Uterus (tissue), 4 donors: ENCODE data around the gene FIZ1. TPM values are rescaled to one million over a fixed set of nuclear protein-coding genes. Genes with fewer than 3 reads are reported as not detected.

Experiments
- DNase-seq, 2 donors: peaks; one replicate each; pipeline ENCODE4 v3.0.0-alpha.2; 2019 to 2020
- H3K27ac ChIP-seq, 2 donors: fragments of 200-600 bp; sonication (generic); 1 replicate in 1 of 2; 2 replicates in 1 of 2; pipeline ENCODE4 v1.5.1; 2016 to 2018
- H3K27me3 ChIP-seq, 2 donors: fragments of 200-600 bp; sonication (generic); one replicate each; pipeline ENCODE4 v1.5.1; 2018 to 2019; ENCODE audit warnings: control low read depth in 1 of 2
- H3K36me3 ChIP-seq, 2 donors: fragments of 200-600 bp; sonication (generic); one replicate each; pipeline ENCODE4 v1.5.1; 2019; ENCODE audit warnings: control low read depth in 1 of 2
- H3K4me1 ChIP-seq, 2 donors: fragments of 200-600 bp; sonication (generic); one replicate each; pipeline ENCODE4 v1.5.1; 2018 to 2019; ENCODE audit warnings: control low read depth in 1 of 2
- H3K4me3 ChIP-seq, 2 donors: fragments of 200-600 bp; sonication (generic); 1 replicate in 1 of 2; 2 replicates in 1 of 2; pipeline ENCODE4 v1.5.1; 2018 to 2019; ENCODE audit warnings: mild to moderate bottlenecking in 1 of 2
- H3K9me3 ChIP-seq, 2 donors: fragments of 200-600 bp; sonication (generic); one replicate each; pipeline ENCODE4 v1.5.1; 2019; ENCODE audit warnings: control low read depth in 1 of 2
- CTCF ChIP-seq, 4 experiments: fragments of 200-600 bp in 2 of 4; fragments of 450-650 bp in 2 of 4; sonication (generic) in 2 of 4; IDR thresholded peaks; one replicate each; pipeline ENCODE4 v1.5.1; 2016 to 2019; ENCODE audit warnings: antibody characterized with exemption in 4 of 4, mild to moderate bottlenecking in 2 of 4, moderate library complexity in 1 of 4
- POLR2A ChIP-seq, 2 donors: fragments of 450-650 bp; IDR thresholded peaks; one replicate each; pipeline ENCODE4 v1.6.1; 2016; ENCODE audit warnings: antibody characterized with exemption in 2 of 2, mild to moderate bottlenecking in 1 of 2, moderate library complexity in 1 of 2
- intact Hi-C: fragments of 100-400 bp; cut with DNase I; formaldehyde crosslinking; loops from one replicate; pipeline ENCODE4 v1.15.1; 2023; ENCODE audit warnings: low total_unique reads
- total RNA-seq, 4 donors: library from RNA; depleted of rRNA in 3 of 4; stranded (reverse); fragments of >200 nt in 3 of 4; gene quantifications; one replicate each; pipeline versions ENCODE4 v1.1.0 to v1.2.4, GENCODE V29; 2014 to 2023
- donor health status: DM: yes; HTN: yes; CAD: no.

FIZ1 gene
- total RNA-seq, 4 donors from 2014 or later: 0.26 to 19.3 (median 2.4) TPM

GRCh38 chr19:55616395-55616875, 17.1 kb upstream of the FIZ1 start:
- no peaks in the 10 kb centered on the region for H3K36me3 ChIP-seq

GRCh38 chr19:55615543-55616394, 16.5 kb upstream of the FIZ1 start:
- no peak for DNase-seq
- Histone ChIP-seq H3K27ac (no peak overlapping the region), H3K4me3 (no peak overlapping the region), H3K9me3 (no peaks in the 10 kb centered on the region), H3K27me3 (no peaks in the 10 kb centered on the region), H3K4me1 (no peaks in the 10 kb centered on the region), H3K36me3 (no peaks in the 10 kb centered on the region)
- TF ChIP-seq POLR2A (IDR thresholded peaks at IDR 0.05): no peak
- TF ChIP-seq CTCF (IDR thresholded peaks at IDR 0.05): no peak
- intact Hi-C loops: no loop called here

More at GRCh38 chr19:55616395-55616875, 17.1 kb upstream of the FIZ1 start:
- no peak for DNase-seq
- Histone ChIP-seq H3K4me3 (no peak overlapping the region), H3K4me1 (no peaks in the 10 kb centered on the region), H3K27me3 (no peaks in the 10 kb centered on the region), H3K27ac (no peak overlapping the region), H3K9me3 (no peaks in the 10 kb centered on the region)
- intact Hi-C loops: no loop called here
- TF ChIP-seq POLR2A (IDR thresholded peaks at IDR 0.05) (no peak), CTCF (IDR thresholded peaks at IDR 0.05) (no peak)

GRCh38 chr19:55614711-55615542, 15.6 kb upstream of the FIZ1 start:
- Histone ChIP-seq H3K4me3 (no peak overlapping the region), H3K27ac (no peak overlapping the region), H3K27me3 (no peaks in the 10 kb centered on the region), H3K4me1 (no peaks in the 10 kb centered on the region), H3K36me3 (no peaks in the 10 kb centered on the region), H3K9me3 (no peaks in the 10 kb centered on the region)
- no peak for DNase-seq
- intact Hi-C loops: no loop called here
- no peak for TF ChIP-seq POLR2A (IDR thresholded peaks at IDR 0.05)
- TF ChIP-seq CTCF (IDR thresholded peaks at IDR 0.05): no peak

- H3K36me3 ChIP-seq: no peaks in the 10 kb centered on the region
- TF ChIP-seq POLR2A (IDR thresholded peaks at IDR 0.05) (no peak), CTCF (IDR thresholded peaks at IDR 0.05) (no peak)
- no peaks in the 10 kb centered on the region for H3K9me3 ChIP-seq
- H3K4me1 ChIP-seq: no peaks in the 10 kb centered on the region
- H3K4me3 ChIP-seq: no peak overlapping the region
- intact Hi-C loops: no loop called here
- no peak overlapping the region for H3K27ac ChIP-seq
- no peak for DNase-seq
- no peaks in the 10 kb centered on the region for H3K27me3 ChIP-seq
Measured at GRCh38 chr19:55613930-55614710, 14.8 kb upstream of the FIZ1 start.
